Pons (tissue), 1 donor: ENCODE measurements around the gene LMNB1.
"Not testable (repeated sequence)": the region's sequence is repeated elsewhere in the genome, so short reads cannot be mapped to it uniquely, and the experiment has no call there.

ENCODE experiments used
- DNase-seq: peaks from one replicate; pipeline ENCODE4 v3.0.0-alpha.2; 2016; ENCODE audit warnings: low spot score

LMNB1 gene, protein sequence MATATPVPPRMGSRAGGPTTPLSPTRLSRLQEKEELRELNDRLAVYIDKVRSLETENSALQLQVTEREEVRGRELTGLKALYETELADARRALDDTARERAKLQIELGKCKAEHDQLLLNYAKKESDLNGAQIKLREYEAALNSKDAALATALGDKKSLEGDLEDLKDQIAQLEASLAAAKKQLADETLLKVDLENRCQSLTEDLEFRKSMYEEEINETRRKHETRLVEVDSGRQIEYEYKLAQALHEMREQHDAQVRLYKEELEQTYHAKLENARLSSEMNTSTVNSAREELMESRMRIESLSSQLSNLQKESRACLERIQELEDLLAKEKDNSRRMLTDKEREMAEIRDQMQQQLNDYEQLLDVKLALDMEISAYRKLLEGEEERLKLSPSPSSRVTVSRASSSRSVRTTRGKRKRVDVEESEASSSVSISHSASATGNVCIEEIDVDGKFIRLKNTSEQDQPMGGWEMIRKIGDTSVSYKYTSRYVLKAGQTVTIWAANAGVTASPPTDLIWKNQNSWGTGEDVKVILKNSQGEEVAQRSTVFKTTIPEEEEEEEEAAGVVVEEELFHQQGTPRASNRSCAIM

DNA sequence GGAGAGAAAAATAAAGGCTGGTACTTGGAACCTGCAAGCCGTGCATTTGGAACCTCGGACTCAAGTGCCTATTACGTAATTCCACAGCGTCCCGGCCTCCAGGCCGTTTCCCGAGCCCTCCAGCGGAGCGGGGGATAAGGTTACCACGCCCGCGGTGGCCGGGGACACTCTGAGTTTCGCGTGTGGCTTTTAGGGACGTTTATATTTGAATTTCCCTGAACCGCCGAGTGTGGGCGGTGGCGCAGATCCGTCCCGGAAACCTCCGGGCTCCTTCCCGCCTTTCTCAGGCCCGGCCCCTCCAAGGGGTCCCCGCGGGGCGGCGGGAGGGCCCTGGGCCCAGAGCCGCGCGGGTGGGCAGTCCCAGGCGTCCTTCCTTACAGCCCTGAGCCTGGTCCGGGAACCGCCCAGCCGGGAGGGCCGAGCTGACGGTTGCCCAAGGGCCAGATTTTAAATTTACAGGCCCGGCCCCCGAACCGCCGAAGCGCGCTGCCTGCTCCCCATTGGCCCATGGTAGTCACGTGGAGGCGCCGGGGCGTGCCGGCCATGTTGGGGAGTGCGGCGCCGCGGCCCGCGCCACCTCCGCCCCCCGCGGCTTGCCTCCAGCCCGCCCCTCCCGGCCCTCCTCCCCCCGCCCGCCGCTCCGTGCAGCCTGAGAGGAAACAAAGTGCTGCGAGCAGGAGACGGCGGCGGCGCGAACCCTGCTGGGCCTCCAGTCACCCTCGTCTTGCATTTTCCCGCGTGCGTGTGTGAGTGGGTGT, at the start of gene LMNB1:
LMNB1 (plus strand) TSS at position 638 of the 758 bp plus-strand sequence. CDS start 373 bp downstream, outside the sequence.
- DNase-seq: peak; percentile 81

DNA sequence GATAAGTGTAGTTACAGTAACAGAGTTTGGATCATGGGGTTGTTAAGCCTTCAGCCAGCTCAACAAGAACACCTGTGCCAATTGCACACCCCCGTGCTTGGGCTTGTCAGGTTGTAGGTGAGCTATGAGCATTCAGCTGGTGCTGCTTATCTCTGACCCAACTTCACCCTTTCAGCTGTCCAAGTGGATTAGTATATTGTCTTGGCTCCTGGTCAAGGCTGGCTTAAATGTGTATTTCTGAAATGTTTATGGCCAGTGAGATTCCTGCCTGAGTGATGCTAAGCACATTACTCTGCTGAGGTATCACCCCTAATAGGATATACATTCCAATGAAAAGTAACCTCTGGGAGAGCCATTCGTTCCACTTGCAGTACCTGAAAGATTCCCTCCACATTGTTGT, 44.2 kb upstream of the LMNB1 start:
- no peak for DNase-seq

DNA sequence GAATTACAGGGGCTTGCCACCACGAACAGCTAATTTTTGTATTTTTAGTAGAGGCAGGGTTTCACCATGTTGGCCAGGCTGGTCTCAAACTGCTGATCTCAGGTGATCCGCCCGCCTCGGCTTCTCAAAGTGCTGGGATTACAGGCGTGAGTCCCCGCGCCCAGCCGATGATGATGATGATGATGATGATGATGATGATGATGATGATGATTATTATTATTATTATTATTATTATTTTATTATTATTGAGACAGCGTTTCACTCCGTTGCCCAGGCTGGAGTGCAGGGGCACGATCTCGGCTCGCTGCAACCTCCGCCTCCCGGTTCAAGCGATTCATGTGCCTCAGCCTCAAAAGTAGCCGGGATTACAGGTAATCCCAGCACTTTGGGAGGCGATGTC, 42.4 kb upstream of the LMNB1 start:
- not testable (repeated sequence) for DNase-seq

DNA sequence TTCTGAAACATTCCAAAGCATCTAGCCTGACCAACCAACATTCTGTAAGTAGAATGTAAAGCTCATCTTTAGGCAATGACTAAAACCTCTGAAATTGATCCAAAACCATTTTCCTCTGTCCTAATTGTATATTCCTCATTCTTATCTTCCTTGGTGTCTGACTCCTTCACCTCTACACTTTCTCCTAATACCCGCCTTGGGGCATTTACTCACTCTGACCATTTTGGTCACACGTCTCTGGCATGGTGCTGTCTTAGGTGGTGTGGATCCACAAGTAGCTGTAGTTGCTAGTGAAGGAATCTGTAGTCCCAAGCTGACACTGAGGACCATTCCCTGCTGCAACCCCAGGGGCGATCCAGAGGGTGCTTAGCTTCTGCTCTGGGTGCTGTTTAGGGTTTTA, 40.8 kb upstream of the LMNB1 start:
- no peak for DNase-seq

DNA sequence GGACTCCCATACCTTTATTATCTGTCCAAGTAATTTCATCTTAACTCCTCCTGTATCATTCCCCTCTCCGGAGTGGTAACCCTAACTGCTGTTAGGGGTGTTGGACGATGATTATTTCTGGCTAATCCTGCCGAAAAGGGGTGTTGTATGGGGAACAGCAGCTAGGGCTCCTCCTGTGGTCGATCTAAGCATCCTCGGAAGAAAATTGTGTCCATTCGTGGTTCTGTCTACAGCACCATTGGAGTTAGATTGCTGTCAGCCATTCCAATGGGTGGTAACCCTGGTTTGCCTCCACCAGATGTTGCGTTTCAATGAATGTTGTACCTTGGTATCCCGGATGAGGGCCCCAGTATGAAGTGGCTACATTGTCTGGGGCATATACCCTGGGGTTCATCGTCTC, 35.6 kb upstream of the LMNB1 start:
- no peak for DNase-seq

DNA sequence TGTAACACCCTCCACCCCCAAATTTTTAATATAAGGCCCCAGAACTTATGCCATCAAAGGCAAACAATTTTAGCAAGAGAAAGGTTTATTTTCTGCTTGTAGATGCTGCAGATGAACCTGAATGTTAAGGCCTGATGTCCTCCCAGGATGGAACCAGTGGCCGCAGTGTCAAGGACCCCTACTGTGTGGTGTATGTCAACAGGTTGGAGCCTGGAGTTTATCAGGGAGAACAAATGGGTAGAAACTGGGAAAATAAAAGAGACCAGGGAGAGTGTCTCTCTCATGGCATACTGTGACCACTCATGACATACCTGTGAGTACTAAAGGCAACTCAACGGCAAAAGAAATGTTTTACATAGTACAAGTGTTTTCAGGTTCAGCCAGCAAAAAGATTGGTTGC, 34.5 kb upstream of the LMNB1 start:
- no peak for DNase-seq

DNA sequence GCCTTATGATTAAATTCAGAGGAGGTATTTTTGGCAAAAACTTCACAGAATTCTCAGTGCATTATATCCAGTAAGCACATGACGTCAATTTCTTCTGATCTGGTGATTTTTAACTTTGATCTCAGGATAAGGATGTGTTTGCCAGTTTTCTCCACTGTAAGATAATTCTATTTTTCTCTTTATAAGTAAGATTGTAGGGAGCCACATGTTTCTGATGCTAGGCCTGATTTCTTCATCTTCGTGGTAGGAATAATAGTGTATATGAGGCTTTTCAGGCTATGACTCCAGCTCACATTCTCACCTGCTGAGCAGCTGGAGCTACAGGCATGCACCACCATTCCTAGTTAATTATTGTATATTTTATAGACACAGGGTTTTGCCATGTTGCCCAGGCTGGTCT, 32.1 kb upstream of the LMNB1 start:
- no peak for DNase-seq

DNA sequence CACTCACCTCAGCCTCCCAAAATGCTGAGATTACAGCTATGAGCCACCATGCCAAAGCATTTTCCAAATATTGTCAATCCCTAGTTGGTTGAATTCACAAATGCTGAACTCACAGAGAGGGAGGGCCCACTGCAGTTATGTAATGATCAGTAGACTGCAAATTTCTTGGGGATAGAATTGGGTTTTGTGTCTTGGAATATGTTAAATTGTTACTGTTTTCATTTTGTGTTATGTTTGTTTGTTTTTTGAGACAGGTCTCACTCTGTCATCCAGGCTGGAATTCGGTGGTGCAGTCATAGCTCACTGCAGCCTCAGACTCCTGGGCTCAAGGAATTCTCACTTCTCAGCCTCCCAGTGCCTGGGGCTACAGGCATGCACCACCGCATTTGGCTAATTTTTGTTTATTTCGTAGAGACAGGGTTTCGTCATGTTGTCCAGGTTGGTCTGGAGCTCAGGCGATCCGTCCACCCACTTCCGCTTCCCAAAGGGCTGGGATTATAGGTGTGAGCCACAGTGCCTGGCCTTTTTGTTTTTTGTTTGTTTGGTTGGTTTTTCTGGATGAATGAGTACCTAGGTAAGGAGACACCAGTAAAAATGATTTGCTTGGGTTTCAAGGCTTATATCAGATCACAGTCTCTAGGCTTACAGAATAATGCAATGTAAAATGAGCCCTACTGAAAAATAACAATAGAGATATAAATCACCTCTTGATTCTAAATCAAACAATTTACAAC, 31.5 kb upstream of the LMNB1 start:
- no peak for DNase-seq

DNA sequence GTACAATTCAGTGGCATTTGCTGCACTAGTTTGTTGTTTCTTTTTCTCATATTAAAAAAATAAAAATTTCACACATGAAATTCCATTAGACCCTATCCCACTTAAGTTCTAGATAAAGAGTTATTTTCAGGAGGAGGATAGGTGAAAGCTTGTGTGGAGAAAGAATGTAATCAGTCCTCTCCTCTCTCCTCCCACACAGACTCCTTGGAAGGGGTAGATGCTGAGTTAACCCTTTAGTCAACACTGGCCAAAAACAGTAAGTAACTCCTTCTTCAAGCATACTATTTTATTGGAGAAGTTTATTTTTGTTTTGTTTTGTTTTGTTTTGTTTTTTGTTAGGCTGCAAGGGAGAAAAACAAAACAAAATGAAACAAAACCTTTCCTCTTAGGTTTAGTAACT, 30.6 kb upstream of the LMNB1 start:
- DNase-seq: no peak

DNA sequence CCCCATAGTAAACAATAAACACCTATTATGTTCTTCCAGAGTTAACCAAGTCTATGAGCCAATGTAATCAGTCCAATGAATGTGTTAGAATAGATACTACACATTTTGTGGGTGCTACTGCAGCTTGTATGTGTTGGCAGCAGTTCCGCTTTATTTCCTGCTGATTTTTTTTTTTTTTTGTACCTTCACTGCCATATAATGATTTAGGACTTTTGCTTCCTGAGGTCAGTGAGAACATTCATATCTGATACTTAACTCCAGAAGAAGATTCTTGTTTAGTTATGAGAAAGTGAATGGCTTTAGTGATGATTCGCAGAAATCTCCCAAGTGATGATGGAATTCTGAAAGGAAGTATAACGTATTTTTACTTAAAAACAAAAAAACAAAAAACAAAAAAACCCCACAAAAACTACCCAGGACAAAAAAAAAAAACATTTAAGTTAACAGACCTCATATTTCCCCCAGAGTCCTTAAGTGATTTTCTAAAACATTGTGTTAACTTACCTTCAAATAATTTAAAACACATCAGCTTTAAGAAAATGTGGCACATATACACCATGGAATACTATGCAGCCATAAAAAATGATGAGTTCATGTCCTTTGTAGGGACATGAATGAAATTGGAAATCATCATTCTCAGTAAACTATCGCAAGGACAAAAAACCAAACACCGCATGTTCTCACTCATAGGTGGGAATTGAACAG, 24.7 kb upstream of the LMNB1 start:
- no peak for DNase-seq

DNA sequence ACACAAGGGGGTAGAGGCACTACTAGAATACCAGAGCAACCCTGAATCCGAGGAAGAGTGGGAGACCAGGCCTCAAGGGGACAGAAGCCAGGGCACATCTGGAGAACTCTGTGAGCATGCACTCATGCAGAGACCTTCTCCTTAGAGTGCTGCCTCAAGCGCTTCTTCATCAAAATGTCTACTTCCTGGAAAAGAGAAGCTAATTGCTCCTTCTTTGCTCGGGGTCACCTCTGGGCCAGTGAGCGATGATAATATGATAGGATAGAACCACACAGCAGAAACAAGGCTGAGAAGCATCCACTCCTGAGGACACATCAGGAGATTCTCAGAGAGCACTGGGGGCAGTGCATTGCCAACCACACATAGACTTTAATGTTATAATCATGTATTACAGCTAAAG, 23.7 kb upstream of the LMNB1 start:
- DNase-seq: no peak

DNA sequence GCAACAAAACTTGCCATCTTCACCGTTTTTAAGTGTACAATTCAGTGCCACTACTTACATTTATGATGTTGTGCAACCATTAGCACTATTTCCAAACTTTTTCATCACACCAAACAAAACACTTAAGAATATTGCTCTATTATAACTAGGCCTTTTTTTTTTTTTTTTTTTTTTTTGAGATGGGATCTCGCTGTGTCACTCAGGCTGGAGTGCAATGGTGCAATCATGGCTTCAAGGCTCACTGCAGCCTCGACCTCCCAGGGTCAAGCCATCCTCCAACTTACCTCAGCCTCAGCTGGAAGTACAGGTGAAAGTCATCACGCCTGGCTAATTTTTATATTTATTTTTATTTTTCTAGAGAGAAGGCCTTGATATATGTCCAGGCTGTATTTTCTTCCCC, 22.3 kb upstream of the LMNB1 start:
- no peak for DNase-seq

DNA sequence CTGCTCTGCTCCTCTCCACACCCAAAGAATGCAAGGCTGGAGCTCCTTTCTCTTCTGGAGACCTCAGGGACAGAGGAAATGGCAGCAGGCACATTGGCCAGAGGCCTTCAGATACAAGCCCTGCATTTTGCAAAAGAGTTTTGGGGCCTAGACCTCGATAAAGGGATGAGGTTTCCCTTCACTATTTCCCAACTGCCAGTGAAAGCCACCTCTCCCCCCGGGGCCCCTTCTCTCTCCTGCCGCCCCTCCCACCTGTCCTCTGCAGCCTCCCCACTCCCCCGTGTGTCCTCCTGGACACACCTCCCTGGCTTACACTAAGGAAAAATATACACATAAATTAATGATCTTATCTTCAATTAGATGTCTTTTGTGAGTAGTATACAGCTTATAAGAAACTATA, 21.3 kb upstream of the LMNB1 start:
- DNase-seq: no peak

DNA sequence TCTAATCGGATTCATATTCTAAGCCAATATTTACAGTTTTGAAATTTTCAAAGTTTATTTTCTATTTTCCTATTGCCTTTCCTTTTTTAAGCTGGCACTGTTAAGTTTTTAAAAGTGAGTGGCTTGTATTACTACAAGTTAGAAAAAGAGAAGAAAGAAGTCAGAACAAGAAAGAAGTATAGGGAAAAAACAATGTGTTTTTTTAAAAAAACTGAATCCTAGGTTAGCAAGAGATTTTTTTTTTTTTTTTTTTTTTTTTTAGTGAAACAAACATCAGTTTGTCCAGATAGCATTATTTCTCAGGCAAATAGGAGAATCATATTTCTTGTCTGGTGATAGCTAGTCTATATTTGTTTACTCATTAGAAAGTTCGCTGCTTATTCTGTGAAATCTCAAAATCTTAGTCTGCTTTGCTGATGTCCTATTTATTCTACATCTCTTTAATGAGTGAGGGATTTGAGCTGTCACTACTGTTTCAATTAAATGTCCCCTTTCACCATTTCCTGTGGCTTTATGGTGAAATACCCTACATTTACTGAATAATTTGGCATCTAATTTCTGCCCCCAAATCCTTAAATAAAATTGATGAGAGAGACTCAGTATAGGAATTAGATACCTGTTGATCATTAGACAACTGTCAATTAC, 19.1 kb upstream of the LMNB1 start:
- no peak for DNase-seq

DNA sequence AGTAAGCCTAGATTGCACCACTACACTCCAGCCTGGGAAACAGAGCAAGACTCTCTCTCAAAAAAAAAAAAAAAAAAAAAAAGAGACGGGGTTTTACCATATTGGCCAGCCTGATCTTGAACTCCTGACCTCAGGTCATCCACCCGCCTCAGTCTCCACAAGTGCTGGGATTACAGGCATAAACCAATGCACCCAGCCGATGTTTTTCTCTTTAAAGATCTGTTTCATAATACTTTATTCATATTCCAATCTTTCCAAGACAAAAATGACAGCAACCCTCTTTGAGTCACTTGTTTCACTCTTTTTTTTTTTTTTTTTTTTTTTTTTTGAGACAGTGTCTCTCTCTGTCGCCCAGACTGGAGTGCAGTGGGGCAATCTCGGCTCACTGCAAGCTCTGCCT, 13.6 kb upstream of the LMNB1 start:
- DNase-seq: no peak

DNA sequence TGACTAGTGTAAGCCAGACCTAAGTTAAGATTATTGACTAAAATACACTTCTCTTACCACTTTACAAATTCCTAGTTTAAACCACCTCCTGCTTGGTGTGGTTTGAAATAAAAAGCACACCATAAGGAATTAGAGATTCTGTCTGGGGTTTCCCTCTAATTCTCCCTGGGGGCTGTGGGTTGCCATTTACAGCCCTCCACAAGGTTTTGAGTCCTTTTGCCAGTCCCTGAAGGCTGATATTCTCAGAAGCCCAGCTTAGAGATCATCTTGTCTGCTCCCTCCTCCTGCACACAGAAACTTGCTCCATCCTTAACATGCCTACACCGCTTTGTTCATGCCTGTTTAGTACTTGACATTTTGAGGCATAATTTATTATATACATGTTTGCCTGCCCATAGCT, 7.2 kb upstream of the LMNB1 start:
- no peak for DNase-seq

DNA sequence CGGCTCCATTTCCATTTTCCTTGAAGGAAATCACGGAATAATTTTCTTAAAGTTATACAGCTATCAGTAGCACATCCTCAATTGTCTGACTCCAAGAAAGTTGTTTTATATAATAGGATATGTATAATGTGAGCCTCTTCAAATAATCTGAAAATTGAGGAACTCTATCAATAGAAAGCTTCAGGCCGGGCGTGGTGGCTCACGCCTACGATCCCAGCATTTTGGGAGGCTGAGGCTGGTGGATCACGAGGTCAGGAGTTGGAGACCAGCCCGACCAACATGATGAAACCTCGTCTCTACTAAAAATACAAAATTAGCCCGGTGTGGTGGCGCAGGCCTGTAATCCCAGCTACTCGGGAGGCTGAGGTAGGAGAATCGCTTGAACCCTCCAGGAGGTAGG, 3.4 kb upstream of the LMNB1 start:
- DNase-seq: not testable (repeated sequence)

DNA sequence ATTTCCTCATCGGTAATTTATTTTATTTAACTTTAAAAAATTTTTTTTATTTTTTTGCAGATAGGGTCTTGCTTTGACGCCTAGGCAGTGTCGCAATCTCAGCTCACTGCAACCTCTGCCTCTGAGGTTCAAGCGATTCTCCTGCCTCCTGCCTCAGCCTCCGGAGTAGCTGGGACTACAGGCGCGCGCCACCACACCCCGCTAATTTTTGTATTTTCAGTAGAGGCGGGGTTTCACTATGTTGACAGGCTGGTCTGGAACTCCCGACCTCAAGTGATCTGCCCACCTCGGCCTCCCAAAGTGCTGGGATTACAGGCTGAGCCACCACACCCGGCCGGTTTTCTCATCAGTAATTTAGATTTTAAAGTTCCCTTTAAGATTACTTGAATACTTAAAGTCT, 2.3 kb upstream of the LMNB1 start:
- DNase-seq: not testable (repeated sequence)

DNA sequence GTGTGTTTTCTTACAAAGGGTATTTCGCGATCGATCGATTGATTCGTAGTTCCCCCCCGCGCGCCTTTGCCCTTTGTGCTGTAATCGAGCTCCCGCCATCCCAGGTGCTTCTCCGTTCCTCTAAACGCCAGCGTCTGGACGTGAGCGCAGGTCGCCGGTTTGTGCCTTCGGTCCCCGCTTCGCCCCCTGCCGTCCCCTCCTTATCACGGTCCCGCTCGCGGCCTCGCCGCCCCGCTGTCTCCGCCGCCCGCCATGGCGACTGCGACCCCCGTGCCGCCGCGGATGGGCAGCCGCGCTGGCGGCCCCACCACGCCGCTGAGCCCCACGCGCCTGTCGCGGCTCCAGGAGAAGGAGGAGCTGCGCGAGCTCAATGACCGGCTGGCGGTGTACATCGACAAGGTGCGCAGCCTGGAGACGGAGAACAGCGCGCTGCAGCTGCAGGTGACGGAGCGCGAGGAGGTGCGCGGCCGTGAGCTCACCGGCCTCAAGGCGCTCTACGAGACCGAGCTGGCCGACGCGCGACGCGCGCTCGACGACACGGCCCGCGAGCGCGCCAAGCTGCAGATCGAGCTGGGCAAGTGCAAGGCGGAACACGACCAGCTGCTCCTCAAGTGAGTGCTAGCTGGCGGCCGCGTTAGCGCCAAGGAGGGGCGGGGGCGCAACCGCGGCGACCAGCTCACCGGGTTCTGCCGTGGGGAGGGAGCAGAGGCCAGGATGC, 480 bp downstream of the LMNB1 start:
- peak; percentile 45 for DNase-seq

DNA sequence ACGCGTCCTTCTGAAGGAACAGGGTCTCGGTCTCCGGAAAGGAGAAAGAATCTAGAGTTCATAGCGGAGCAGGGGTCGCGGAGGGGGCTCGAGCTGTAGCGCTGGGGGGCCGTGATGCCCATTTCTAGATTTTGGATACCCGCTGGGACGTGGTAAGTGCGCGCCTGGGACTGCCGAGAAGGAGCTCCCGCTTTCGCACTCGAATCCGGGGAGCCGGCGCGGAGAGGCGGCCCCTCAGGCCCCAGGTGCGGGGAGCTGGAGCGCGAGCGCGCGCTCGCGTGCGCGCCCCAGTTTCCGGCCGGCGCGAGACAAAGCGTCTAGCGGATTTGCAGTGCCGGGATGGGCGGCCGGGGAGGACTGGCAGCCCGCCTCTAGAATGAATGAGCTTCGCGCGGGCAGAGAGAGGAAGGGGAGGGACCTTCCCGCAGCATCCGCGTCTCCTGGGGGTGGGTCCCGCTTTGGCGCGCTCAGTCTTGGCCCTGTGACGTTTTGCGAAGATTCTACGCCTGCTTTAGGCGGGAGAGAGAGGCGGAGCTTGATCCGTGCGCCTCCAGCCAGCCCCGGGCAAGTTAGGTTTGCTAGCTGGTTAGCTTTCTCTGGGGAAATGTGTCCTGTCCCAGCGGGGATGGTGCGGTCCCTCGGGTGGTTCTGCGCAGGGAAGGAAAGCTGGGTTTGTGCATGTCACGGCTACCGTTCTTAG, 1.2 kb downstream of the LMNB1 start:
- peak; percentile 80 for DNase-seq
